PC-9 (cell line): ENCODE results near the gene GNAQ. TPM values are rescaled to one million over a fixed set of nuclear protein-coding genes. Genes with fewer than 3 reads are reported as not detected.

ENCODE experiments used
- BruUV-seq: library from RNA; stranded (reverse); fragments of 400-500 nt; replicated peaks from 2 replicates; lab custom pipeline; 2021; lab: Mats Ljungman, UMichigan
- CTCF ChIA-PET: fragments of 300-600 bp; sonication (Branson Sonifier 250); formaldehyde crosslinking; loops from one replicate; lab custom pipeline; 2022; ENCODE audit warnings: antibody characterized with exemption; lab: Charles Lee
- POLR2A ChIA-PET: fragments of 300-600 bp; sonication (Branson Sonifier 250); formaldehyde crosslinking; loops from one replicate; lab custom pipeline; 2022; ENCODE audit warnings: antibody characterized with exemption; ENCODE audit not compliant: unreplicated experiment; lab: Charles Lee
- DNase-seq, 2 experiments: peaks; one replicate each; pipeline versions ENCODE4 v3.0.0 to v3.0.0-alpha.2; 2015 to 2022; ENCODE audit warnings: mixed read lengths in 1 of 2
- H2AFZ ChIP-seq: fragments of 200-600 bp; sonication (generic); 2 replicates; pipeline ENCODE4 v1.8.1; 2017; ENCODE audit warnings: antibody characterized with exemption
- H3F3A ChIP-seq: fragments of 200-600 bp; sonication (generic); 2 replicates; pipeline ENCODE4 v1.8.1; 2017; ENCODE audit warnings: antibody characterized with exemption, mild to moderate bottlenecking, low read depth; ENCODE audit not compliant: insufficient read depth
- H3K27ac ChIP-seq: fragments of 200-600 bp; sonication (generic); 2 replicates; pipeline ENCODE4 v1.6.1; 2016; ENCODE audit warnings: mixed run types
- H3K27me3 ChIP-seq: fragments of 200-600 bp; sonication (generic); 2 replicates; pipeline ENCODE4 v1.6.1; 2016; ENCODE audit warnings: low read depth, mixed run types; ENCODE audit not compliant: insufficient read depth
- H3K36me3 ChIP-seq: fragments of 200-600 bp; sonication (generic); 2 replicates; pipeline ENCODE4 v1.6.1; 2016; ENCODE audit warnings: low read depth, mixed run types
- H3K4me1 ChIP-seq: fragments of 200-600 bp; sonication (generic); replicated peaks from 2 replicates; pipeline ENCODE4 v1.6.1; 2016; ENCODE audit warnings: mixed run types; ENCODE audit not compliant: insufficient read depth
- H3K4me2 ChIP-seq: fragments of 200-600 bp; sonication (generic); 2 replicates; pipeline ENCODE4 v1.6.1; 2017; ENCODE audit warnings: mixed run types
- H3K4me3 ChIP-seq: fragments of 200-600 bp; sonication (generic); 2 replicates; pipeline ENCODE4 v1.6.1; 2016; ENCODE audit warnings: mixed run types
- H3K79me2 ChIP-seq: fragments of 200-600 bp; sonication (generic); 2 replicates; pipeline ENCODE4 v1.6.1; 2017; ENCODE audit warnings: low read depth, mixed run types
- H3K9me2 ChIP-seq: fragments of 200-600 bp; sonication (generic); 2 replicates; pipeline ENCODE4 v1.8.1; 2017; ENCODE audit warnings: mild to moderate bottlenecking; ENCODE audit not compliant: insufficient read depth
- H3K9me3 ChIP-seq: fragments of 200-600 bp; sonication (generic); 2 replicates; pipeline ENCODE4 v1.8.1; 2016; ENCODE audit warnings: low read depth; ENCODE audit not compliant: insufficient read depth
- H4K20me1 ChIP-seq: fragments of 200-600 bp; sonication (generic); 2 replicates; pipeline ENCODE4 v1.8.1; 2017; ENCODE audit not compliant: insufficient read depth
- CTCF ChIP-seq: fragments of 200-600 bp; sonication (generic); conservative IDR thresholded peaks from 2 replicates; pipeline ENCODE4 v1.6.1; 2017; ENCODE audit warnings: mixed run types, antibody characterized with exemption, mild to moderate bottlenecking, moderate library complexity
- EZH2 ChIP-seq: fragments of 200-600 bp; sonication (generic); IDR thresholded peaks from 2 replicates; pipeline ENCODE4 v1.8.0; 2017; ENCODE audit warnings: antibody characterized with exemption, low read depth
- intact Hi-C: fragments of 100-400 bp; cut with micrococcal nuclease; formaldehyde crosslinking; loops from one replicate; pipeline ENCODE4 v1.10.0; 2022; ENCODE audit not compliant: unreplicated experiment
- total RNA-seq: library from RNA; stranded (reverse); gene quantifications from 2 replicates; pipeline ENCODE4 v1.2.3, GENCODE V29; 2021

GNAQ gene
- total RNA-seq, 1 experiment from 2014 or later = 51.6 TPM

DNA sequence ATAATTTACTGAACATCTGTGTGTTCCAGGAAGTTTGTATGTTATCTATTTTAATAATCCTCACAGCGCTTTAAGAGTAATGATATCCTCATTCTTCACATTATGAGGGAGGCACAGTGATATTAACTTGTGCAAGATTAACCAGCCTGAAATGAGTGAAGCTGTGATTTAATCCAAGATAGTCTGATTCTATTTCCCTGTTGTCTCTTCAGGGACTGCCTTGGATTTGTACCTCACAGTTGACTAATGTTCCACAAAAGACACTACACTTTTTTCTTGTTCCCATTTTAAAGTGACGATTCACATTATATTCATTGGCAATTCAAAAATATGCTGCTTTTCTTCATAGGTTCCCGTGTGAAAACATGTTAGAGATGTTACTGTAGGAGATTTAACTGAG, 258.2 kb downstream of the GNAQ start:
- DNase-seq = no peak
- Histone ChIP-seq H3K4me2 (no peak overlapping the region), H4K20me1 (no peaks in the 10 kb centered on the region), H3K79me2 (no peaks in the 10 kb centered on the region), H3K9me3 (no peaks in the 10 kb centered on the region), H3K36me3 (no peaks in the 10 kb centered on the region), H3K27ac (no peak overlapping the region), H3K4me3 (no peak overlapping the region), H3F3A (no peaks in the 10 kb centered on the region), H3K4me1 (no peaks in the 10 kb centered on the region), H2AFZ (no peak overlapping the region), H3K9me2 (no peaks in the 10 kb centered on the region), H3K27me3 (no peaks in the 10 kb centered on the region)
- TF ChIP-seq CTCF (no peak), EZH2 (no peak)
- intact Hi-C loops = no loop called here
- CTCF ChIA-PET = no interaction called here
- no TSS peak for BruUV-seq
- POLR2A ChIA-PET = interaction anchor here (0.6 kb wide), 1 partner anchor 205 kb away, joined by 4 read pairs; no protein-coding TSS in a partner anchor

DNA sequence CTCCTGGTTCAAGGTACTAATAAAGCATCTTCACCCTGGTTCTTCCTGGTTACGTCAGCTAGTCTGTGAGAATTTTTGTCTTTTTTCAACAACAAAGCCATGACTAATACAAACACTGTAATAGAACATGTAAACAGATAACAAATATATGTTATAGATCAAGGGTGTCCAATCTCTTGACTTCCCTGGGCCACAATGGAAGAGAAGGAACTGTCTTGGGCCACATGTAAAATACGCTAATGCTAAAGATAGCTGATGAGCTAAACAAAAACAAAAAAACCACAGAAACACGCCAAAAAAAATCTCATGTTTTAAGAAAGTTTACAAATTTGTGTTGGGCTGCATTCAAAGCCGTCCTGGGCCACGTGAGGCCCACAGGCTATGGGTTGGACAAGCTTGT, 259.0 kb downstream of the GNAQ start:
- H3K27ac ChIP-seq = no peak overlapping the region
- H3K36me3 ChIP-seq = no peaks in the 10 kb centered on the region
- no peak overlapping the region for H3K4me2 ChIP-seq
- DNase-seq = no peak
- no peaks in the 10 kb centered on the region for H3K9me2 ChIP-seq
- intact Hi-C loops = no loop called here
- no peaks in the 10 kb centered on the region for H3K9me3 ChIP-seq
- H3K4me3 ChIP-seq = no peak overlapping the region
- ChIA-PET CTCF (no interaction called here), POLR2A (interaction anchor here (0.6 kb wide), 1 partner anchor 206 kb away, joined by 4 read pairs; no protein-coding TSS in a partner anchor)
- H4K20me1 ChIP-seq = no peaks in the 10 kb centered on the region
- H3F3A ChIP-seq = no peaks in the 10 kb centered on the region
- no peak overlapping the region for H2AFZ ChIP-seq
- H3K27me3 ChIP-seq = no peaks in the 10 kb centered on the region
- no peaks in the 10 kb centered on the region for H3K79me2 ChIP-seq
- TF ChIP-seq CTCF (no peak), EZH2 (no peak)
- H3K4me1 ChIP-seq = no peaks in the 10 kb centered on the region
- BruUV-seq = no TSS peak

DNA sequence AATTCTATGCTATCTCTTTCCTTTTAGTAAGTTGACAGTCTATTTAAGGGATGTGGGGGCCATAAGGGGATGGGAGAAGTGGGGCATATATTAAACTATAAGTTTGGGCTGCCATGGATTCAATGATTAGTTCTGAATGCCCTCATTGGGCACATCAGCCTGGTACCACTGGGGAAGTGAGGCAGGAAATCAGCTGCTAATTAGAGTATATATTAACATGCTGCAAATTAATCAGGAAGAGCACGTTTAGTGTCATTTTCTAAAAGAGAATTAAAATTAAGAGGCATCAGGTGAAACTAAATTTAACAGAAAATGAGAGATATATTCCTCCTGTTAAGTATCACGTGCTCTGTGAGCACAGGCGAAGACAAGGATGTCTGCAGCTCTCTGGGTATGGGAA, 260.4 kb downstream of the GNAQ start:
- H3K4me1 ChIP-seq = no peaks in the 10 kb centered on the region
- no peaks in the 10 kb centered on the region for H3K27me3 ChIP-seq
- no peaks in the 10 kb centered on the region for H3K9me2 ChIP-seq
- no peak overlapping the region for H3K4me2 ChIP-seq
- CTCF ChIA-PET = no interaction called here
- H2AFZ ChIP-seq = no peak overlapping the region
- no peaks in the 10 kb centered on the region for H3K9me3 ChIP-seq
- no TSS peak for BruUV-seq
- DNase-seq = no peak
- H3K4me3 ChIP-seq = no peak overlapping the region
- H3K36me3 ChIP-seq = no peaks in the 10 kb centered on the region
- POLR2A ChIA-PET = no interaction called here
- H3K79me2 ChIP-seq = no peaks in the 10 kb centered on the region
- H4K20me1 ChIP-seq = no peaks in the 10 kb centered on the region
- intact Hi-C loops = no loop called here
- H3F3A ChIP-seq = no peaks in the 10 kb centered on the region
- TF ChIP-seq CTCF = no peak
- no peak for TF ChIP-seq EZH2
- no peak overlapping the region for H3K27ac ChIP-seq
